ENCODE results near the gene PAGR1.
"Not testable (repeated sequence)": the region's sequence is repeated elsewhere in the genome, so short reads cannot be mapped to it uniquely, and the experiment has no call there.

The PAGR1 gene

GRCh38 chr16:29815793-29816693 is at the start of gene PAGR1:
TSS of gene PAGR1 (plus strand) at chr16:29816152. CDS start at chr16:29816526, 374 bp downstream.
- peak; percentile 97 for FAIRE-seq
- DNase-seq (ENCODE audit: extremely low spot score, insufficient read length, low read depth), result peak; percentile 89

GRCh38 chr16:29766571-29766970 is 49.4 kb upstream of the PAGR1 start:
- no peak for DNase-seq (ENCODE audit: extremely low spot score, insufficient read length, low read depth)
- FAIRE-seq, result no peak

- no peak for FAIRE-seq
- DNase-seq (ENCODE audit: extremely low spot score, insufficient read length, low read depth), result no peak
Observed at GRCh38 chr16:29767062-29767461, 48.9 kb upstream of the PAGR1 start.

GRCh38 chr16:29769507-29769906 is 46.4 kb upstream of the PAGR1 start:
- DNase-seq (ENCODE audit: extremely low spot score, insufficient read length, low read depth) (no peak), FAIRE-seq (no peak)

GRCh38 chr16:29770250-29770929 is 45.6 kb upstream of the PAGR1 start:
- no peak for FAIRE-seq
- DNase-seq (ENCODE audit: extremely low spot score, insufficient read length, low read depth), result no peak

- FAIRE-seq; DNase-seq (ENCODE audit: extremely low spot score, insufficient read length, low read depth): not testable (repeated sequence)
Observed at GRCh38 chr16:29772330-29772729, 43.6 kb upstream of the PAGR1 start.

- DNase-seq (ENCODE audit: extremely low spot score, insufficient read length, low read depth) (no peak), FAIRE-seq (no peak)
Observed at GRCh38 chr16:29774730-29775129, 41.2 kb upstream of the PAGR1 start.

- FAIRE-seq (no peak), DNase-seq (ENCODE audit: extremely low spot score, insufficient read length, low read depth) (no peak)
Observed at GRCh38 chr16:29775742-29776408, 40.1 kb upstream of the PAGR1 start.

GRCh38 chr16:29777576-29778350 is 38.2 kb upstream of the PAGR1 start, which contains the start of gene ZG16:
TSS of gene ZG16 (plus strand) at chr16:29778256. CDS start at chr16:29779267, 1,011 bp downstream.
- no peak for FAIRE-seq

GRCh38 chr16:29779474-29779873 is 36.5 kb upstream of the PAGR1 start:
- FAIRE-seq (no peak), DNase-seq (ENCODE audit: extremely low spot score, insufficient read length, low read depth) (no peak)

More at GRCh38 chr16:29777576-29778350, 38.2 kb upstream of the PAGR1 start, which contains the start of gene ZG16:
- no peak for DNase-seq (ENCODE audit: extremely low spot score, insufficient read length, low read depth)

- not testable (repeated sequence) for DNase-seq (ENCODE audit: extremely low spot score, insufficient read length, low read depth); FAIRE-seq
Observed at GRCh38 chr16:29783094-29783953, 32.6 kb upstream of the PAGR1 start.

- DNase-seq (ENCODE audit: extremely low spot score, insufficient read length, low read depth) (no peak), FAIRE-seq (no peak)
Observed at GRCh38 chr16:29784157-29784556, 31.8 kb upstream of the PAGR1 start.

- FAIRE-seq (no peak), DNase-seq (ENCODE audit: extremely low spot score, insufficient read length, low read depth) (peak; percentile 47)
Observed at GRCh38 chr16:29784901-29785500, 31.0 kb upstream of the PAGR1 start.

- not testable (repeated sequence) for DNase-seq (ENCODE audit: extremely low spot score, insufficient read length, low read depth); FAIRE-seq
Observed at GRCh38 chr16:29787155-29787554, 28.8 kb upstream of the PAGR1 start.

- DNase-seq (ENCODE audit: extremely low spot score, insufficient read length, low read depth), result no peak
- FAIRE-seq, result no peak
Observed at GRCh38 chr16:29789775-29790182, 26.2 kb upstream of the PAGR1 start.

- DNase-seq (ENCODE audit: extremely low spot score, insufficient read length, low read depth) (peak; percentile 98), FAIRE-seq (peak; percentile 92)
Observed at GRCh38 chr16:29790183-29790948, 25.6 kb upstream of the PAGR1 start, which contains the start of gene KIF22. TSS of gene KIF22 (plus strand) at chr16:29790751. CDS start at chr16:29790760, 9 bp downstream.

All from GM18507 (cell line).